GM04503 (cell line): ENCODE data around the gene LHX6.

ENCODE experiments used
- DNase-seq: peaks from one replicate; pipeline ENCODE4 v3.0.0-alpha.2; 2012; ENCODE audit warnings: low read depth

Gene LHX6

GRCh38 chr9:122234022-122234748 lies 5.4 kb upstream of the LHX6 start:
- DNase-seq: no peak

GRCh38 chr9:122232796-122233306 lies 4.1 kb upstream of the LHX6 start:
- no peak for DNase-seq

DNA sequence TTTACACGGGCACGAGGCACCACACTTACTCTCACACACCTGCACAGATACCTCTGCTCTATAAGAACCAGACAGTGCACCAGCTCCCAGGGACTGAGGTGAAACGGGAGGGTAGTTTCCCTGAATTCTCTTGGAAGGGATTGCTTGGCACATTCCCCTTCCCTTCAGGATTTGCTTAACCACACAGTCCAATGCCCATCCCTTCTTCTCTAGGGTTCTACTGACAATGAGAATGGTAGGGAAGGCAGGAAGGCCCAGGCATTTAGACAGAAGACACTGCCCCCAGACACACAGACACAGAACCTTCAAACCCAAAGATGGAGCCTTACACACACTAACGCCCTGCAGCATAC lies 704 bp upstream of the LHX6 start:
- DNase-seq: no peak

DNA sequence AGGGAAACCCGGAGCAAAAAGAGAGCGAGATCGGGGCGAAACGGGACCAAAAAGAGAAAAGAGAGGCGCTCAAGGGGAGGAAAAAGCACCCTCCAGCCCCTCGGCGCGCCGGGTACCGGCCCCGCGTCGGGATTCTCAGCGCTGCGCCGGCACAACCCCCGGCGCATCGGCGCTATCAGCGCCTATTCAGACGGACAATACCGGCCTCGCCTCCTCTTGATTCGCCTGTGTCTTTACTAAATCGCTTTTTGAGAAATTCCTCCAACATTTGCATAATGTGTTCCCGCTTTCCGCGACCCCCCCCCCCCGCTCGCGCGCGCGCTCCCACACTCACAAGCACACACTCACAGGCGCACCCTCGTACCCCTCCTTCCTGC lies 578 bp downstream of the LHX6 start:
- DNase-seq: no peak

GRCh38 chr9:122227575-122227900 lies 1.2 kb downstream of the LHX6 start:
- DNase-seq: no peak

DNA sequence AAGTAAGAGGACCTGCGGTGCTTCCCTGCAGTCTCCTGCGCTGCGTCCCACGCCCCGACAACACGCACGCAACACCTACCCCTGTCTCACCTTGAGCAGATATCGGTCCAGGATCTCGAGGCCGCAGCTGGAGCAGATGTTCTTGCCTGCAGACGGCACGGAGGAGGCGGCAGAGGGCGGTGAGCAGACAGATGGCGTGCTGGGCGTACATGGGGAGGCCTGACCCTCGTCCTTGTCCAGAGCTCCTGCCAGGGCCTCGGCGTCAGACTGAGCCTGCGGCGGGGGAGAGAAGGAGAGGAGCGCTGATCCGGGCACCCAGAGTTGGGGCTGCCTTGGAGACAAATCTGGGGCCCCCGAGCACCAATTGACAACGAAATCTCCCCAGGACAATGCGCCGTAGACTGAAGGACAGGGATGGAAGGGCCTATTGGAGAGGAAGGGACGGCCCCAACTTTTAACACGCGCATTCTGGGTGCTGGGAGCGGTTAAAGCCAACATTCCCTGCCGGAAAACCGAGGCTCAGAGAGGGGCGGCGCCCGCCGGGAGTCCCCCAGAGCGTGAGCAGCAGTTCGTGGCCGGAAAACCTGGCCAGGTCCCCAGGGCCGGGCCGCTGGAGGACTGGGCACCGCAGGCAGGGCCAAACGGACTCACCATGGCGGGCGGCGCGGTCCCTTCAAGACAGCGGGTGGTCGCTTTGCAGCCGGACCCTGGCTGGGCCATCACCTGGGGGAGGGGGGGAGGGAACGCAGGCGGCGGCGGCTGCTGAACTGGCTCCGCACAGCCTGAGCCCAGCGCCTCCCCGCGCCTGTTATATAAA lies 1.8 kb downstream of the LHX6 start:
- DNase-seq: no peak

DNA sequence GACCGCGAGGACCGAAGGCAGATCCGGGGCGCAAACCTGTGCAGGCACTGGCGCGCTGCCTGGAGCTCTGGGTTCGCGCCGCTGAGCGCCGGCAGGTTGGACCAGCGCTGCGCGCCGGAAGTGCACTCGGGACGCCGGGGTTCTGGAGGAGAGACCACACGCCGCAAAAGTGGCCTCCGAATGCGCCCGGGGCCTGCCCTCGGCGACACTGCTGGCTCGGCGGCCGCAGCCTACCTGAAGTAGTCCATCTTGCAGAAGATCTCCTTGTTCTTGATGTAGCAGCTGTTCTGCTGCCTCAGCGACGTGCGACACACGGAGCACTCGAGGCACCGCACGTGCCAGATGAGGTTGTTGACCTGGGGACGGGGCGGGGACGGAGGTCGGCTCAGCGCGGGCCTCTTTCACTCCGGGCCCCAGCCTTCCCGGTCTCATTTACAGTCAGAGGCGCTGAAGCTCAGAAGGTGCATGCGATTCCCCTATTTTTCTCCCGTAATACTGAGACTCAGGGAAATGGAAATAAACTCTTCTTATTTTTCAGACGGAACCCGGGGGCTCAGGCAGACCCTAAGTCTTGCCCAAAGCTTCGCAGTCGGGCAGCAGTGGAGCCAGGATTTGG lies 2.5 kb downstream of the LHX6 start:
- DNase-seq: no peak

GRCh38 chr9:122225312-122226141 lies 3.2 kb downstream of the LHX6 start:
- no peak for DNase-seq

- no peak for DNase-seq
Observed at GRCh38 chr9:122223435-122223834, 5.3 kb downstream of the LHX6 start.

GRCh38 chr9:122222791-122223190 lies 6.0 kb downstream of the LHX6 start:
- DNase-seq: no peak

GRCh38 chr9:122221183-122221811 lies 7.5 kb downstream of the LHX6 start:
- no peak for DNase-seq

DNA sequence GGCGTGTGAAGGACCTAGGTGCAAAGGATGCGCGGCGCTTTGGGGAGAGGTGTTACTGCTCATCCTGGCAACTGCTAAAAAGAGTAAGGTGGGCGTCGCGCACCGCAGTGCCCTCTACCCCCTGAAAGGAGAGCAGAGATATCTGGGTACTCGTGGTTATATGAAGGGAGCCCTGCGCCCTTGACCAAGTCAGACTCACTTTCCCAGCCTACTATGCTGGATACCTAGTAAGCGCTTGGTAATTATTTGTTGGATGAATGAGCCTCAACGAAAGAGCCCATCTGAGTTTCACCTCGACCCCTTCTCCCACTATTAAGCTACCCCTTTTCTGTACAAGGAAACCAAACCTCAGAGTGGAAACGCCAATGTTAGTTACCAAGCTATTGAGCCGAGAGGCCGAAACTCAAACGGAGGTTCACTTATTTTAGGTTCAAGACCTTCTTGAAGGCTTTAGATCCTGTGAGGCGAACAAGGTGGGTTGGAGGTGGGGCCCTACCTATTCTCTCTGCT lies 8.0 kb downstream of the LHX6 start:
- DNase-seq: no peak

DNA sequence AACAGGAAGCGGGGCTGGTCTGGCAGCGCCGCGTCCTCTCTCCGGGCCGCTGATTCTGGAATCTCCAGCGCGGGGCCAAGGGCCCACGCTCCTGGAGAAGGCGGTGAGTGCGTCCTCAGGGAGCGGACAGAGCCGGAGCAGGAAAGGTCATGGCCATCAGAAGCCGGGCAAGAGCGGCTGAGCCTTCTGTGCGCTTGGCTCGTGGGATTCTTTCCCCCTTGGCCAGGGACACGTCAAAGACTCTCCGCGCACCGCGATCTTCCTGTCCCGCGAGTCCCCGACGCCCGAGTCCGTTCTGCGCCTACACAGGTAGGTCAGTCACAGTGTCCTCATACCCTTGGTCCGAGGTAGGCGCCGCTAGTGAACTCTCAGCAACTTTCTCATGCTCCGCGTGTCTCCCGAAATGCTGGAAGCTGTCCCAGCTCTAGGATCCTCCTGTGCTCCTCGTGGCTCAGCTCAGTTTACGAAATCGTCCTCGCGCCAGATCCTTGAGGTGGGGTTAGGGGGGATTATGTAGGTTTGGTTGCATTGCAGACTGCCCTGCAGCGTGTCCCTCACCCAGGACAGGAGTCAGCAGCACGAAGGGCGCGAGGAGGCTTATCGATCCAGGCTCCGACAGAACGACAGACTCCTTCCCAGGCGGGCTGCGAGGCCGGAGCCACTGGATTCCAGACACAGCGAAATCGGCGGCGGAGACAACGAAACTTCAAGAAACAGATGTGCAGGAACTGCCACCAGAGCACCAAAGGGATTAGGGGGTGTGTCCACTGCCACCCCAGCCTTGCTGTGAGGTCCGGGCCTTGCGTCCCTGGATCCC lies 8.7 kb downstream of the LHX6 start:
- no peak for DNase-seq

DNA sequence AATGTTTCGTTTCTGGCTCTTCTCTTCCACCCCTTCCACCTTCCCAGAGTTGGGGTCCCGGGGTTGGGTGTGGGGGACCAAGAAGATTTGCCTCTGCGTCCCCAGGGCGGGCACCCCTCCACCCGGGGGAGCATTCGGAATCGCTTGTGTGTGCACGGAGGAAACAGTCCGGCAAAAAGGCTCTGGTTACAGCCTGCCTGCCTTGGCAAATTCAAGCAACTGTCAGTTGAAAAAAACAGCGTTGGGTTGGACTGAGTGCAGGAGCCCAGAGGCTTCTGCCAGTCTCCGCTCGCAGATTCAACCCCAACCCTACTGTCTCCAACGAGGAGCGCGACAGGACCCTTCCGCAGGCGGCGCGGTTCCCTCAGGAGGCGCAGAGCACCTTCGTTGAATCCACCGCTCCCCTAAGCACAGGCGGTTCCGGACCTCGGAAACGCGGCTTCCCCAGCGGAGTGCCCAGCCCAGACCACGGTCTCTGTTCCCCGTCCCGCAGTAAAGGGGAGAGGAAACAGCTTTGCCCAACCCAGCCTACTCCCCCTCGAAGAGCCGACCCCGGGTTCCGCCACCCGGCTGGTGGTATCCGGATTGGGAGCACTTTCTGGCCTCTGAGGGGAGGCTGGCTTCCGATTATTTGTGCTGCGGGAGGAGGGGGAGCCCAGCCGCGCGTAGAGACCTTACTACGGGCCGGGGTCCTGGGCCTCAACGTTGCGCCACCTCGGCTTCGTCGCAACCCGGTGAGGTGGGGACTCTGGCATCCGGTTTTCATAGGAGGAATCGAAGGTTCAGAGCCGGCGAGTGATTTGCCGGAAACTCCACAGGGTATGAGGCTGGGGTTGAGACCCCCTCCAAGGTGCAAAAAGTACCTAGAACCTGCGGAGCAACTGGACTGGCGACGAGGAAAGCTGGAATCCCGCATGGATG lies 9.6 kb downstream of the LHX6 start:
- DNase-seq: no peak

DNA sequence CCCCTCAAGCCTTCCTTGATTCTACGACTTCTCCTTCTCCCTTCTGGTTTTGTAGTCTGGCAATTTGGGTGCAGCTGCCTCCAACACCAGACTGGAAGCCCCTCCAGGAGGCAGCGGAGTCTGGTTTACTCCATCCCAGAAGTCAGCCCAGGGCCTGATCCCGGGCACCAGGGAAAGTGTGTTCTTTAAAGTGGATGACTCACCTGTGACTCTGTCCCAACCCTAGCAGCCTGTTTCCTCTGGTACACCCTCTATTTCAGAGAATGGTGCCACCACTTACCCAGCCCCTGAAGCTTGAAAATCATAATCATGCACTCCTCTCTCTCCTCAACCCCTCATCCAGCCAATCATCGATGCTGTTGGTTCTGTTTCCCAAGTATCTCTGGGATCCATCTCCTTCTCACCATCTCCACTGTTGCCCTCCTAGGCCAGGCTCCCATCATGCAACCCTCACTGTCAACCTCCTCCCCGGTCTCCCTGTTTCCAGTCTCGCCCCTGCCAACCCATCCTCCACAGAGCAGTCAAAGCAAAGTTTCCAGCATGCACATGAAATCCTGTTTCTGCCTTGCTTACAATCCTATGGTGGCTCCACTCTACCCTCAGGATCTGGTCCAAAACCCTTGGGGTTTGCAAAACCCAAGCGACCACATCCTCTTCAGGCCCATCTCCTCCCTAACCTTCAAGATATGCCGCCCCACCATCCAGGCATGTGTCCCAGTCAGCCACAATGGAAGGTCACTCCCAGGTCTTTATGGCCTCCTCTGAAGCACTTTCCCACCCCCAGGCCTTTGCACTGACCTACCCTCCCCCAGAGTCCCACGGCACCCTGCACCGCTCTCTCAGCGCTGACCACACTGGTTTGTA lies 10.5 kb downstream of the LHX6 start:
- DNase-seq: no peak

GRCh38 chr9:122217640-122218039 lies 11.1 kb downstream of the LHX6 start:
- no peak for DNase-seq

DNA sequence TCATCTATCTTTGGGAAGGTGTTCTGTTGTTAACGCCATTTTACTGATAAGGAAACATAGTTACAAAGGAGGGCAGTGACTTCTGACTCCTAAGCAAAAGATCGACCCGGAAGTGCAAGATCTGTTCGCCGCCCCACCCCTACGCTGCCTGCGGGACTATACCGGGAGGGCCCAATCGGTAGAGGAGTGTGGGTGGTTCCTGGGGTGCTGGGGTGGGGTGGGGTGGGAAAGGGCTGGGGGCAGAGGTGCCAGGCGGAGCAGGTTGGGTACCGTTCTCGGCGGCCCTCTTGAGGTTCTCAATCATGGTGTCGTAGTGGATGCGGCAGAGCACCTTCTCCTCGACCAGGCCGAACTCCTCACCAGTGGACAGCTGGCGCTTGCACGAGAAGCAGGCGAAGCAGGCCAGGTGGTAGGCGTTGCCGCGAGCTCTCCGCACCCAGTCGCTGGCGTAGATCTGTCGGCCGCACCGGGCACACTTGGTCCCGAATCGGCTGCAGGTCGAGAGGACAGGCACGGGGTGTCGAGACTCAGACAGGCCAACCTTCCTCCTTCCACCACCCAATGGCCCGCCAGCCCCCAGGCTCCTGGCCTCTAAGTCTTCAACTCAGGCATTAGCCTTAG lies 11.8 kb downstream of the LHX6 start:
- no peak for DNase-seq

DNA sequence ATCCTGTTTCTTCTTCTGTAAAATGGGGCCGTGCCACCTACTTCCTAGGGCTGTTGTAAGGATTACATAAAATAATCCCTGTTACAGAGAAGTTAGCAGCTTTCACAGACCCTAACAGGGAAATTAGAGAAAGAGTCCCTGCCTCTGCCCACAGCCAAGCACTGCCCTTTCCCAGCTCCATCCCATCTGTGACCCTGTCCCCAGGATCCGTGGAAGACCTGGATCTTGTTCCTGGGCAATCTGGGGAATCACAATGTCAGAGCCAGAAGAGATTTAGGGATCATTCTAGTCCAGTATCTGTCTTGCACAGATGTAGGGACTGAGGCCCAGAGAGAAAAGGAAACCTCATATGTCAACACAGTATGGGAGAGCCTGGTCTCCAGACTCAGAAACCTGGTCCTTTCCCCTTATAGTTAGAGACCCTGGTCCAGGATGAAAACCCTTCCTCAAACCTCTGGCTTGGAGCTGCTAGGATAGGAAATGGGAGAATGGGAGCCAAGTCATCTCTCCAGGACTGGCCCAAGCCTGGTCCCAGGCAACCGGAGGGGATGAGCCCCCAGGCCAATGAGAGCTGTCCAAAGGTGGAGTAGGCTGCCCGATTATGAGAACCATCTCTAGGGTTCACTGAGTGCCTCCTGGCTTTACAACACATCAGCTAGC lies 12.5 kb downstream of the LHX6 start:
- no peak for DNase-seq
